HepG2 (cell line): Measurements from ENCODE around the gene MKRN2OS.

Source experiments
- DMAP1 ChIP-seq: IDR thresholded peaks from 2 replicates; pipeline ENCODE4 v1.6.1; 2016
- ETV6 ChIP-seq: sonication (generic); formaldehyde crosslinking; conservative IDR thresholded peaks from 2 replicates; pipeline ENCODE4 v1.4.0; 2020; ENCODE audit warnings: missing genetic modification reagents
- GABPB1 ChIP-seq: IDR thresholded peaks from 2 replicates; pipeline ENCODE4 v1.6.1; 2016; ENCODE audit warnings: mild to moderate bottlenecking, missing genetic modification reagents, moderate library complexity, missing compliant biosample characterization
- JUNB ChIP-seq: sonication (generic); formaldehyde crosslinking; IDR thresholded peaks from 2 replicates; pipeline ENCODE4 v1.8.0; 2022; ENCODE audit warnings: missing genetic modification reagents, mild to moderate bottlenecking, borderline replicate concordance
- MIER2 ChIP-seq: IDR thresholded peaks from 2 replicates; pipeline ENCODE4 v1.6.1; 2016; ENCODE audit warnings: missing biosample characterization, missing genetic modification reagents
- SIN3A ChIP-seq: IDR thresholded peaks from 2 replicates; pipeline ENCODE4 v1.6.1; 2011; ENCODE audit warnings: low read depth, mild to moderate bottlenecking, control low read depth, low read length, borderline replicate concordance
- ZBTB20 ChIP-seq: sonication (generic); formaldehyde crosslinking; IDR thresholded peaks from 2 replicates; pipeline ENCODE4 v1.8.1; 2023; ENCODE audit warnings: missing genetic modification reagents, low read depth, mild to moderate bottlenecking, borderline replicate concordance
- TF ChIP-seq, protein P1 (sequence below): sonication (generic); formaldehyde crosslinking; IDR thresholded peaks from 2 replicates; pipeline ENCODE4 v1.8.1; 2023; ENCODE audit warnings: mild to moderate bottlenecking, missing genetic modification reagents, borderline replicate concordance
- TF ChIP-seq, protein P2 (sequence below): IDR thresholded peaks from 2 replicates; pipeline ENCODE4 v1.6.1; 2016; ENCODE audit warnings: missing compliant biosample characterization, missing genetic modification reagents, borderline replicate concordance

DNA sequence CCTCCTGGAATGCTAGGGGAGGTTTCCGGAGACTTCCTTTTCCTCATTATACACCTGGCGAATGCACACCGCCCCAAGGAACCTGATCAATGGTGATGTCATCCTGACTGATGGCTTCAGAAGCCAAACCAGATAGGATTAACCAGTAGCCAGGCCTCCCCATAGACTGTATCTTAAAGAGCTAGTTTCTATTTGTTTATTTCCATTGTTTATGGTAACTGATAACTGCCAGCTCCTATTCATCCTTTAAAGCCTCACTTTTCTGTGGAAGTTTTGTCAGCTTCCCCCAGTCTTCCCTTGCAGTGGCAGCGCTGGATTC, at the start of gene MKRN2OS:
- TF ChIP-seq MIER2 (CRISPR knock-in tag): no peak
- no peak for TF ChIP-seq ETV6 (CRISPR knock-in tag)
- no peak for TF ChIP-seq JUNB
- TF ChIP-seq ZBTB20 (CRISPR knock-in tag): no peak
- TF ChIP-seq SIN3A: no peak
- no peak for TF ChIP-seq DMAP1 (CRISPR knock-in tag)
- TF ChIP-seq, protein P1, sequence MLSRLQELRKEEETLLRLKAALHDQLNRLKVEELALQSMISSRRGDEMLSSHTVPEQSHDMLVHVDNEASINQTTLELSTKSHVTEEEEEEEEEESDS (CRISPR knock-in tag): no peak
- TF ChIP-seq, protein P2, sequence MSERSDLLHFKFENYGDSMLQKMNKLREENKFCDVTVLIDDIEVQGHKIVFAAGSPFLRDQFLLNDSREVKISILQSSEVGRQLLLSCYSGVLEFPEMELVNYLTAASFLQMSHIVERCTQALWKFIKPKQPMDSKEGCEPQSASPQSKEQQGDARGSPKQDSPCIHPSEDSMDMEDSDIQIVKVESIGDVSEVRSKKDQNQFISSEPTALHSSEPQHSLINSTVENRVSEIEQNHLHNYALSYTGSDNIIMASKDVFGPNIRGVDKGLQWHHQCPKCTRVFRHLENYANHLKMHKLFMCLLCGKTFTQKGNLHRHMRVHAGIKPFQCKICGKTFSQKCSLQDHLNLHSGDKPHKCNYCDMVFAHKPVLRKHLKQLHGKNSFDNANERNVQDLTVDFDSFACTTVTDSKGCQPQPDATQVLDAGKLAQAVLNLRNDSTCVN (CRISPR knock-in tag): no peak
- no peak for TF ChIP-seq GABPB1 (CRISPR knock-in tag)
